Nephron progenitor cell (in vitro differentiated cells): ENCODE data around the gene SMS.
"Not testable (repeated sequence)": the region's sequence is repeated elsewhere in the genome, so short reads cannot be mapped to it uniquely, and the experiment has no call there.

Experiments
- DNase-seq: peaks from one replicate; pipeline ENCODE4 v3.0.0; 2021
- H3K27ac Mint-ChIP-seq: 2 replicates; pipeline ENCODE4 v1.8.0; 2021; ENCODE audit warnings: mild to moderate bottlenecking, moderate library complexity, mixed read lengths
- H3K27me3 Mint-ChIP-seq: 2 replicates; pipeline ENCODE4 v1.8.0; 2021; ENCODE audit warnings: mild to moderate bottlenecking, low read depth, mixed read lengths; ENCODE audit not compliant: poor library complexity
- H3K36me3 Mint-ChIP-seq: 2 replicates; pipeline ENCODE4 v1.8.0; 2021; ENCODE audit warnings: low read depth, mixed read lengths
- H3K4me1 Mint-ChIP-seq: 2 replicates; pipeline ENCODE4 v1.8.0; 2021; ENCODE audit warnings: mixed read lengths
- H3K4me3 Mint-ChIP-seq: 2 replicates; pipeline ENCODE4 v1.8.0; 2021; ENCODE audit warnings: mild to moderate bottlenecking, moderate library complexity, mixed read lengths
- H3K9me3 Mint-ChIP-seq: 2 replicates; pipeline ENCODE4 v1.8.0; 2021; ENCODE audit warnings: mild to moderate bottlenecking, moderate library complexity, mixed read lengths
- CTCF ChIP-seq: fragments of 200-600 bp; sonication (generic); IDR thresholded peaks from 2 replicates; pipeline ENCODE4 v1.5.0; 2021; ENCODE audit warnings: antibody characterized with exemption

The SMS gene

GRCh38 chrX:21952624-21953023 is 12.1 kb downstream of the SMS start:
- Mint-ChIP-seq H3K4me3 (peak overlapping the region; percentile 16), H3K27me3 (no peaks in the 10 kb centered on the region), H3K36me3 (peaks cover 61% of the 10 kb centered on the region), H3K27ac (peak overlapping the region; percentile 97), H3K4me1 (peaks cover 66% of the 10 kb centered on the region), H3K9me3 (peaks cover 19% of the 10 kb centered on the region)
- no peak for TF ChIP-seq CTCF
- no peak for DNase-seq

GRCh38 chrX:21953195-21953830 is 12.8 kb downstream of the SMS start:
- Mint-ChIP-seq H3K36me3 (peaks cover 61% of the 10 kb centered on the region), H3K9me3 (peaks cover 24% of the 10 kb centered on the region), H3K4me1 (peaks cover 65% of the 10 kb centered on the region), H3K27ac (peak overlapping the region; percentile 97), H3K4me3 (peak overlapping the region; percentile 55)
- not testable (repeated sequence) for DNase-seq, H3K27me3 Mint-ChIP-seq

- peak overlapping the region; percentile 87 for H3K27ac Mint-ChIP-seq
- H3K4me3 Mint-ChIP-seq: no peak overlapping the region
- no peak for TF ChIP-seq CTCF
- no peak for DNase-seq
- H3K27me3 Mint-ChIP-seq: peaks cover 6% of the 10 kb centered on the region
- peaks cover 18% of the 10 kb centered on the region for H3K9me3 Mint-ChIP-seq
- H3K36me3 Mint-ChIP-seq: peaks cover 56% of the 10 kb centered on the region
- H3K4me1 Mint-ChIP-seq: peaks cover 77% of the 10 kb centered on the region
Measured at GRCh38 chrX:21955403-21956189, 15.1 kb downstream of the SMS start.

GRCh38 chrX:21956783-21957182 is 16.3 kb downstream of the SMS start:
- Mint-ChIP-seq H3K4me1 (peaks cover 81% of the 10 kb centered on the region), H3K27ac (no peak overlapping the region), H3K36me3 (peaks cover 52% of the 10 kb centered on the region), H3K4me3 (no peak overlapping the region), H3K9me3 (peaks cover 17% of the 10 kb centered on the region), H3K27me3 (peaks cover 7% of the 10 kb centered on the region)
- TF ChIP-seq CTCF: no peak
- DNase-seq: no peak

GRCh38 chrX:21958187-21958586 is 17.7 kb downstream of the SMS start:
- Mint-ChIP-seq H3K27me3 (peaks cover 9% of the 10 kb centered on the region), H3K27ac (peak overlapping the region; percentile 19), H3K9me3 (peaks cover 17% of the 10 kb centered on the region), H3K36me3 (peaks cover 56% of the 10 kb centered on the region), H3K4me3 (no peak overlapping the region), H3K4me1 (peaks cover 67% of the 10 kb centered on the region)
- no peak for DNase-seq
- no peak for TF ChIP-seq CTCF

- peaks cover 60% of the 10 kb centered on the region for H3K4me1 Mint-ChIP-seq
- no peak for DNase-seq
- H3K36me3 Mint-ChIP-seq: peaks cover 62% of the 10 kb centered on the region
- peaks cover 17% of the 10 kb centered on the region for H3K9me3 Mint-ChIP-seq
- no peak overlapping the region for H3K4me3 Mint-ChIP-seq
- no peak overlapping the region for H3K27ac Mint-ChIP-seq
- H3K27me3 Mint-ChIP-seq: peaks cover 9% of the 10 kb centered on the region
- no peak for TF ChIP-seq CTCF
Measured at GRCh38 chrX:21958916-21959315, 18.4 kb downstream of the SMS start.
